Stimulated activated CD4-positive, alpha-beta T cell treated with anti-CD3 and anti-CD28 coated beads, Interleukin-15, amount 100 ng/mL, for 48 hours (primary cell): ENCODE data around the gene ITFG2.
A peak's percentile ranks its signal among the peaks of the same experiment; 100 is the strongest.
"Not testable (repeated sequence)": the region's sequence is repeated elsewhere in the genome, so short reads cannot be mapped to it uniquely, and the experiment has no call there.

Source experiments
- DNase-seq, 2 donors: peaks; one replicate each; pipeline ENCODE4 v3.0.0-alpha.2; 2020; ENCODE audit warnings: low read depth in 2 of 2

Gene ITFG2

DNA sequence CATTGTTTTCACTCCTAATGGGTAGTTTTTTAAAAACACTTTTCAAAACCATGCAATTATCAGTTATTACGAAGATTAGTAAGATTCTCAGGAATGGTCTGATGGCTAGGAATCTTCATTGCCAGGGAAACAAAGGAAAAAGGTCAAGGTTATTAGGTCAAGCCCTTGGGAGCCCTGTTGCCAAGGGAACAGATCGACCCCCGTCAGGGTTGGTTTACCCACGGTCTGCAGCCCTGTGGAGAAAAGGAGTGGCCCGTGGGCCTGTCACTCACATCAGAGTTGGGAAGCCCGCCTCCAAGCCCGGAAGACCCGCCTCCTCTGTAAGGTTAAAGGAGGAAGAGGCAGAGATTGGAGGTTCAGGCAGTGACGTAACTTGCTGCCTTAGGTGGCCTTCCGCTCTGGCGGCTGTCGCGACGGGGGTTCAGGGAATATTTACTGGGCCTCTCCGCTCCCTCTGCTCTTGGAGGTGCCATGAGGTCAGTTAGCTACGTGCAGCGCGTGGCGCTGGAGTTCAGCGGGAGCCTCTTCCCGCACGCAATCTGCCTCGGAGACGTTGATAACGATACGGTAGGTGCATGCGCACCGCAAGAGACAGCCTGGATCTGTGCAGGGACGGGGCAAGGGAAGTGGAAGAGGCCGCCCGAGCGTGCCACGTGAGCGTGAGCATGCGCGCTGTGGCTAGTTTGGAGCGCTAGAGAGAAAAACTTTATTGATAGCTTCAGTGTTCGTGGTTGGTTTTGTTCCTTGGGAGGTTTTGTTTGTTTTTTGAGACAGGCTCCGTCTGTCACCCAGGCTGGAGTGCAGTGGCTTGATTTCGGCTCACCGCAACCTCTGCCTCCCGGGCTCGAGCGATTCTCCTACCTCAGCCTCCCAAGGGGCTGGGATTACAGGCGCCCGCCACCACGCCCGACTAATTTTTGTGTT is at the start of gene ITFG2:
TSS of gene ITFG2 (plus strand) at position 379 of the 924 bp plus-strand sequence. CDS start at position 472, 93 bp downstream.
- peak; percentile 94 to 95 for DNase-seq

GRCh38 chr12:2764398-2764797 is 48.1 kb upstream of the ITFG2 start:
- no peak for DNase-seq

GRCh38 chr12:2765052-2765451 is 47.4 kb upstream of the ITFG2 start:
- DNase-seq, result no peak

DNA sequence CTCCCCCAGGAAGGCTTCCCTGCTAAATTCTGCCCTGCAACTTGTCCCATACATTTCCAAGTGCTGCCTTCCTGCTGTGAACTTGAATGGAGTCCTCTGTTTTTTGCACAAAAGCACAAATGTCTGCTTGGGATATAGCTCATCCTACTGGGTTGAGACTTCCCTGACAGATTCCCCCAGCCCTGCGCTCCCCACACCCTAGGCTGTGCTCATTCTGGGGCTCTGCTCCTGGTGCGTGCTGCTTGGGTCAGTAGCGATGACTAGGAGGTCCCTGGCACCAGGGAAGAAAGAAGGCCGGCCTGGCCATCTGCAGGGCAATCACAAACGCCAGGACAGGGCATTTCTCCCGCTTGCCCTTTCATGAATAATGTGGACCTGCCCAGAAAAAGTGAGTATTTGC is 46.9 kb upstream of the ITFG2 start:
- DNase-seq, result no peak

DNA sequence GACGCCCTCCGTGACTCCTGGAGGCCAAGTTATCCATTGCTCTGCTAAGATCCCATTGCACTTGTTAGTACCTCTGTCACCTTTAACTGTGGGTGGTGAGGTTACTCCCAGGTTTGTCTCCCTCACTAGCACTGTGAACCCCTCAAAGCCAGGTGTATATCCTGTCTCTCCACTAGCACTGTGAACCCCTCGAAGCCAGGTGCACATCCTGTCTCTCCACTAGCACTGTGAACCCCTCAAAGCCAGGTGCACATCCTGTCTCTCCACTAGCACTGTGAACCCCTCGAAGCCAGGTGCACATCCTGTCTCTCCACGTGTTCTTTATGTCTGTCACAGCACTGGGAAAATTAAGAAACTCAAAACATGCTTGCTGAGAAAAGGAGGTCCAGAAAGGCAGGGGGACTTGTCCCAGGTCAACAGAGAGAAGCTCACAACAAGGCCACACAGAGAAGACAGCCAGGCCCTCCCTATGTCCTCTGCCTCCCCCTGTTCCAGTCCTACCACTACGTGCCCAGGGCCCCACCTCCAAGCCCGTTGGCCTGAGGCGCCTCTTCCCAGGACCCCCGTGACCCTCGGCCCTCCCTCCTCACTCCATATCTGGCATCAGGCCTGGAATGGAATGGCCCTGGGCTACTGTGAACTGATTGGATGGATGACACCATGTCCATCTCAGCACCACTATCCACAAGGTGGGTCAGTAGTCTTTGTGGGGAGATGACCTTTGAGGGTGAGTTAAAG is 44.1 kb upstream of the ITFG2 start:
- DNase-seq, result no peak

GRCh38 chr12:2769866-2770533 is 42.5 kb upstream of the ITFG2 start:
- no peak for DNase-seq

- DNase-seq, result not testable (repeated sequence)
Measured at GRCh38 chr12:2770544-2770943, 41.9 kb upstream of the ITFG2 start.

DNA sequence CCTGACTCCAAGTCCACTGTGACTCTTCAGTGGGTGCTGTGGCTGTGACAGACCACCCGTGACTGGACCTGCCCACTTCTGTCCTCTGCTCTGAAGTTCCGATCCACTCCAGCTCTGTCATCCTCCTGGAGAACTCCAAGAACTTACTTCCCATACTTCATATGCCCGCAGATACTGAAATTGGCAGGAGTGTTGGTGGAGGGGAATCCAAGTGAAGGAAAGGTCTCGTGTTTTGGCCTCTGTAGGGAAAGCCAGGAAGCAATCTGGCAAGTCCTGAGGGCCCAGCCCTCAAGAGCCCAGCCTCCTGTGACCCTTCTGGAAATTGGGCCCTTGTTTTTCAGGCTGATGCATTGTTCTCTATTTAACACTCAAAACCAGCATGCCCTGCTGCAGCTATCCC is 40.1 kb upstream of the ITFG2 start:
- DNase-seq, result no peak

- DNase-seq, result no peak
Measured at GRCh38 chr12:2773199-2773875, 39.1 kb upstream of the ITFG2 start.

DNA sequence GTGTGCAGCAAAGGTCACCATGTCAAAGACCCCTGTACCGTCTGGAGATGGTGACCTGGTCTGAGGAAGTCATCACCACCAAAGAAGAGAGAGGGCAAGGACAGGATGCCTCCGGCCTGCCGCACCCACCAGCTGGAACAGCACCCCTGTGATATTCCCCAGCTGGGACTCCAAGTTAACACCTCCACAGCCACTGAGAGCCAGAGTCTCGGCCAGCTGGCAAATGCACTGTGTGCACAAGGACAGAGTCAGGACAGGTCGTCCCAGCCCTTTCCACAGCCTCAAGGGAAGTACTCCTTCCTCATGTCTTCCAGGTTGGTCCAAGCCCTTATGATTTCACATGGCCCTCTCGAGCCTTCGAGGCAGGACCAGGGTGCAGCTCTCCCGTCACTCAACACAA is 37.0 kb upstream of the ITFG2 start:
- no peak for DNase-seq

GRCh38 chr12:2776129-2776806 is 36.2 kb upstream of the ITFG2 start:
- DNase-seq, result no peak

GRCh38 chr12:2779281-2779680 is 33.2 kb upstream of the ITFG2 start:
- no peak for DNase-seq

GRCh38 chr12:2783936-2784600 is 28.4 kb upstream of the ITFG2 start:
- peak in 1 of 2 donors; percentile 22 for DNase-seq

- no peak for DNase-seq
Measured at GRCh38 chr12:2785017-2785416, 27.5 kb upstream of the ITFG2 start.

- DNase-seq, result no peak
Measured at GRCh38 chr12:2791089-2791488, 21.4 kb upstream of the ITFG2 start.

DNA sequence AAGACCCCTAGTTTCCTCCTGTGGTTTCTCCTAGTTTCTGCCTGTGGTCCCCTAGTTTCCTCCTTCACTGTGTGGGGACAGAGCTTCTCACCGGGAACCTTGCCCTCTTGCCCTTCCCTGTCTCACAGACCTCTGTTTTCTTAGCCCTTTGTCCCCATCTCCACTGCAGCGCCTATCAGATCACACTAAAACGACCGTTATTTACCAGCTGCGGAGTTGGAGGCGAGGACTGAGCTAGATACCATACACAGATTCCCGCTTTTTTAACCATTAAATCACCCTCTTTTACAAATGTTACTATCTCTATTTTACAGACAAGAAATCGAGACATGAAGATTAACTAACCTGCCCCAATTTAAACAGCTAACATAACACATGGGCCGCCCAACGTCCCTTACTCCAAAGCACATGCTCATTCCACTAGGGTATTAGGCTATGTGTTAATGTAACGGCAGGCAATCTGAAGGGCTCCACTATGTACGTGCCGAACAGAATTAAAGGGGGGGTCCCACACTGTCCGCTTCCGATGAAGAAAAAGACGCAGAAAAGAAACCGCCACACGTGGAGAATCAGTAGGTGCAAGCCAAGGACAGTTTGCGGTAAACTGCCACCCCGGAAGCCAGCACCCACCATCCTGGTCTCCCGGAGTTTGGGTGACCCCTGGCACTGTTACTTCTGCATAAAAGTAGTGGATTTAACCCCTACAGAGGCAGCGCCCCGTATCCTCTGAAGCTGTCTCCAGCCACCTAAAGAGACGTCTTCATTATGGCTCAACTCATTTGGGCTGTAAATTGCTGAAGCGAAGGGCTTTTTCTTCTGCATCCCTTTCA is 19.6 kb upstream of the ITFG2 start:
- DNase-seq, result no peak

- DNase-seq, result no peak
Measured at GRCh38 chr12:2793561-2793960, 18.9 kb upstream of the ITFG2 start.

GRCh38 chr12:2794191-2794735 is 18.2 kb upstream of the ITFG2 start:
- DNase-seq, result no peak

- DNase-seq, result peak; percentile 77 to 86
Measured at GRCh38 chr12:2794736-2795289, 17.7 kb upstream of the ITFG2 start, which contains the start of gene FKBP4. Gene FKBP4, plus strand, starts transcription at chr12:2794970. Its CDS starts 170 bp downstream, at chr12:2795140.
